Nephron progenitor cell (in vitro differentiated cells): ENCODE results near the gene SLC25A21.

Experiments
- DNase-seq: peaks from one replicate; pipeline ENCODE4 v3.0.0; 2021
- H3K27ac Mint-ChIP-seq: 2 replicates; pipeline ENCODE4 v1.8.0; 2021; ENCODE audit warnings: mild to moderate bottlenecking, moderate library complexity, mixed read lengths
- H3K27me3 Mint-ChIP-seq: 2 replicates; pipeline ENCODE4 v1.8.0; 2021; ENCODE audit warnings: mild to moderate bottlenecking, low read depth, mixed read lengths; ENCODE audit not compliant: poor library complexity
- H3K36me3 Mint-ChIP-seq: 2 replicates; pipeline ENCODE4 v1.8.0; 2021; ENCODE audit warnings: low read depth, mixed read lengths
- H3K4me1 Mint-ChIP-seq: 2 replicates; pipeline ENCODE4 v1.8.0; 2021; ENCODE audit warnings: mixed read lengths
- H3K4me3 Mint-ChIP-seq: 2 replicates; pipeline ENCODE4 v1.8.0; 2021; ENCODE audit warnings: mild to moderate bottlenecking, moderate library complexity, mixed read lengths
- H3K9me3 Mint-ChIP-seq: 2 replicates; pipeline ENCODE4 v1.8.0; 2021; ENCODE audit warnings: mild to moderate bottlenecking, moderate library complexity, mixed read lengths
- CTCF ChIP-seq: fragments of 200-600 bp; sonication (generic); IDR thresholded peaks from 2 replicates; pipeline ENCODE4 v1.5.0; 2021; ENCODE audit warnings: antibody characterized with exemption

Gene SLC25A21

GRCh38 chr14:36822685-36823084 lies 349.7 kb downstream of the SLC25A21 start:
- H3K4me1 Mint-ChIP-seq = peaks cover 46% of the 10 kb centered on the region
- no peak overlapping the region for H3K4me3 Mint-ChIP-seq
- H3K27ac Mint-ChIP-seq = no peak overlapping the region
- H3K27me3 Mint-ChIP-seq = no peaks in the 10 kb centered on the region
- no peaks in the 10 kb centered on the region for H3K9me3 Mint-ChIP-seq
- no peaks in the 10 kb centered on the region for H3K36me3 Mint-ChIP-seq
- no peak for DNase-seq
- no peak for TF ChIP-seq CTCF

GRCh38 chr14:36820901-36821300 lies 351.5 kb downstream of the SLC25A21 start:
- no peak for TF ChIP-seq CTCF
- DNase-seq = no peak
- Mint-ChIP-seq H3K27me3 (no peaks in the 10 kb centered on the region), H3K4me3 (no peak overlapping the region), H3K36me3 (no peaks in the 10 kb centered on the region), H3K27ac (no peak overlapping the region), H3K4me1 (peaks cover 42% of the 10 kb centered on the region), H3K9me3 (no peaks in the 10 kb centered on the region)

DNA sequence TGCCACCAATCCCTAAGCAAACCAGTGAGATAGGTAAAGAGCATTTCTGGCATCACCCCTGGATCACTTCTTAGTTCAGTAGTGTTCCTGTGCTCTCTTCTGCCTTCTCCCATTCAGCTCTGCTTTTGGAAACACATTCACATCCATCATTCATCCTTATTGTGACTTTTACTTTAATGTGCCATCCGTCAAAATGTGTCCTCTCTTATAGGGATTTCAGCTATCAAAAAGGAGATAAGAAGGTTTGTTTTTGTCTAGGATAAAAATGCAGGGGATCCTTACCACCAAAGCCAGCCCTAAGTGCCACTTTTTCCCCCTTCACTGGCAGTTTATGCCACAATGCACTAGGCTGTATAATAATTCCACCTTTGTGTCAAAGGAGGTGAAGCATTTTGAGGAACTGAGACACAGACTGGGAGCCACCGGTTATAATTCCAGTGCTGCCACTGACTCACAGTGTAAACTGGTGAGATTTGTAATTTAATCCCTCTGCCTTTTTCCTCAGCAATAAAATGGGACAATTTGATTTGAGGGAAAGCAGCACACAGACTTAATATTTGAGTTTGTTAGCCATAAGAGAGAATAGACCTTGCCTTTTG lies 352.2 kb downstream of the SLC25A21 start:
- H3K27ac Mint-ChIP-seq = peak overlapping the region; percentile 6
- no peak overlapping the region for H3K4me3 Mint-ChIP-seq
- no peaks in the 10 kb centered on the region for H3K27me3 Mint-ChIP-seq
- DNase-seq = no peak
- H3K36me3 Mint-ChIP-seq = no peaks in the 10 kb centered on the region
- TF ChIP-seq CTCF = no peak
- no peaks in the 10 kb centered on the region for H3K9me3 Mint-ChIP-seq
- H3K4me1 Mint-ChIP-seq = peaks cover 42% of the 10 kb centered on the region

DNA sequence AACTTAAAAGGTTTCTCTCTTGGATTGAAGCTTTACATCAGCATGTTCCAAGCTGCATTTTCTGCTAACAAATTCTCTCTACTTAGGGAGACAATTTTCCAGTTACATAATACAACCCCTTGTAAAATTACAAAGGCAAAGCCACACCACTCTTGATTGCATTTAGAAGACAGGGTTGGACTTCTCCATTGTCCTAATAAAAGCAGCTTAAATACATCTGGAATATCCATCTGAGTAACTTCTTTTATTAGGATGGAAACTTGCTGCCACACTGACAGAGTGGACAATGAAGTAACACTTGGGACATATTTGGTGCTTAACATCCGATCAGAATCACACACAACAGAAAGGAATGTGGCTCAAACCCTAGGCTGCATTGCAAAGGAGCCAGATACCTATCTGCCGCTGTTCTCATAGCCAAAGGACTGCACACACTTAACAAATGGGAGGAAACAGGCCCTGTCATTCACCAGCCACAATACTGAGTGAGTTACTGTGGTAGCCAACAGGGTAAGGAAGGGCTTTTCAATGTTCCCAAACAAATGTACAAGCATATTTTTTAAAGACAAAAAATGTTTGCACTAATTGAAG lies 353.5 kb downstream of the SLC25A21 start:
- DNase-seq = no peak
- no peaks in the 10 kb centered on the region for H3K36me3 Mint-ChIP-seq
- H3K4me1 Mint-ChIP-seq = peaks cover 42% of the 10 kb centered on the region
- H3K9me3 Mint-ChIP-seq = no peaks in the 10 kb centered on the region
- no peak overlapping the region for H3K4me3 Mint-ChIP-seq
- H3K27me3 Mint-ChIP-seq = no peaks in the 10 kb centered on the region
- TF ChIP-seq CTCF = no peak
- no peak overlapping the region for H3K27ac Mint-ChIP-seq

DNA sequence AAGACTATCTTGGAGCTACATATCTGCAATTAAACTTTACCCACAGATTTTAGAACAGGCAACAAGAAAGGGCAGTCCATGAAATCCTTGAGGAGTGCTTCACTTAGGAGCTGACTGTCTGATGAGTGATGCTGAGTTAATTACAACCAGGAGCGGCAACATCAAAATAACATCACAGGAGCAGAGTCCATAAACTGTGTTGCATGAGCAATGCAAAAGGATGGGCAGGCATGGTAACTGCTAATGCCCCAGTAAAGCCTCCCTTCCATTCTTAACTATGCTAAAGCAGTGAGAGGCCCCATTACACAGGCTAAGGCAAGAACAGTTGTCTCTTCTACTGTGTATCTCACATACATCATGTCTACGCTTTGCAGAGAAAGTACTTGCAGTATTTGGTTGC lies 354.2 kb downstream of the SLC25A21 start:
- no peak for DNase-seq
- no peaks in the 10 kb centered on the region for H3K36me3 Mint-ChIP-seq
- no peak overlapping the region for H3K27ac Mint-ChIP-seq
- no peak for TF ChIP-seq CTCF
- no peaks in the 10 kb centered on the region for H3K9me3 Mint-ChIP-seq
- no peak overlapping the region for H3K4me3 Mint-ChIP-seq
- H3K27me3 Mint-ChIP-seq = no peaks in the 10 kb centered on the region
- H3K4me1 Mint-ChIP-seq = peaks cover 42% of the 10 kb centered on the region
